Neural cell (in vitro differentiated cells): Measurements from ENCODE around the gene BRSK2. TPM values are rescaled to one million over a fixed set of nuclear protein-coding genes. Genes with fewer than 3 reads are reported as not detected.

Experiments used
- H2AFZ ChIP-seq: fragments of 200-600, 300-800 bp; sonication (generic), shearing (Covaris generic); 2 replicates; pipeline ENCODE4 v1.6.0; 2014; ENCODE audit warnings: low read depth, mild to moderate bottlenecking, antibody characterized with exemption, low read length, moderate library complexity
- H3F3A ChIP-seq: fragments of 200-600 bp; shearing (Covaris generic); 2 replicates; pipeline ENCODE4 v1.6.1; 2016; ENCODE audit warnings: mild to moderate bottlenecking, moderate library complexity, mixed read lengths, antibody characterized with exemption, low read length; ENCODE audit not compliant: insufficient read depth, poor library complexity, severe bottlenecking
- H3K27ac ChIP-seq: fragments of 200-600, 300-800 bp; sonication (generic), shearing (Covaris generic); 2 replicates; pipeline ENCODE4 v1.5.1; 2014; ENCODE audit warnings: mild to moderate bottlenecking, low read length, moderate library complexity
- H3K27me3 ChIP-seq: fragments of 300-800, 200-600 bp; sonication (generic), shearing (Covaris generic); 2 replicates; pipeline ENCODE4 v1.6.0; 2014; ENCODE audit warnings: mild to moderate bottlenecking, low read depth, low read length, moderate library complexity; ENCODE audit not compliant: insufficient read depth
- H3K36me3 ChIP-seq: fragments of 300-800, 200-600 bp; sonication (generic), shearing (Covaris generic); 2 replicates; pipeline ENCODE4 v1.5.1; 2014; ENCODE audit warnings: mild to moderate bottlenecking, antibody characterized with exemption, low read length, moderate library complexity; ENCODE audit not compliant: insufficient read depth
- H3K4me2 ChIP-seq: fragments of 300-800, 200-600 bp; sonication (generic), shearing (Covaris generic); 2 replicates; pipeline ENCODE4 v1.6.0; 2014; ENCODE audit warnings: mild to moderate bottlenecking, low read length
- H3K4me3 ChIP-seq: fragments of 300-800, 200-600 bp; sonication (generic), shearing (Covaris generic); 2 replicates; pipeline ENCODE4 v1.5.1; 2014; ENCODE audit warnings: mild to moderate bottlenecking, low read length, moderate library complexity
- H3K79me2 ChIP-seq: fragments of 200-600 bp; shearing (Covaris generic); replicated peaks from 2 replicates; pipeline ENCODE4 v1.6.0; 2014; ENCODE audit warnings: mild to moderate bottlenecking, low read length, moderate library complexity; ENCODE audit not compliant: insufficient read depth
- H3K9ac ChIP-seq: fragments of 300-800, 200-600 bp; sonication (generic), shearing (Covaris generic); 2 replicates; pipeline ENCODE4 v1.6.1; 2016; ENCODE audit warnings: mild to moderate bottlenecking, low read length, mixed read lengths
- H3K9me2 ChIP-seq: fragments of 200-600 bp; shearing (Covaris generic); 2 replicates; pipeline ENCODE4 v1.6.1; 2016; ENCODE audit warnings: mild to moderate bottlenecking, low read length, mixed read lengths; ENCODE audit not compliant: insufficient read depth
- H3K9me3 ChIP-seq: fragments of 200-600, 300-800 bp; sonication (generic), shearing (Covaris generic); 2 replicates; pipeline ENCODE4 v1.6.1; 2016; ENCODE audit warnings: mild to moderate bottlenecking, mixed run types, low read length, moderate library complexity, mixed read lengths
- H4K20me1 ChIP-seq: fragments of 200-600 bp; shearing (Covaris generic); 2 replicates; pipeline ENCODE4 v1.6.1; 2016; ENCODE audit warnings: mild to moderate bottlenecking, mixed run types; ENCODE audit not compliant: insufficient read depth
- EP300 ChIP-seq: fragments of 450-650 bp; conservative IDR thresholded peaks from 2 replicates; pipeline ENCODE4 v1.6.1; 2014; ENCODE audit warnings: antibody characterized with exemption, mild to moderate bottlenecking, moderate library complexity; ENCODE audit not compliant: poor library complexity, severe bottlenecking
- EZH2 ChIP-seq: fragments of 200-600, 300-800 bp; shearing (Covaris generic), sonication (generic); IDR thresholded peaks from 2 replicates; pipeline ENCODE4 v1.6.1; 2014; ENCODE audit warnings: antibody characterized with exemption, low read length, borderline replicate concordance, mild to moderate bottlenecking; ENCODE audit not compliant: insufficient read depth, poor library complexity, severe bottlenecking
- MXI1 ChIP-seq: fragments of 450-650 bp; conservative IDR thresholded peaks from 2 replicates; pipeline ENCODE4 v1.6.1; 2014; ENCODE audit warnings: antibody characterized with exemption, mild to moderate bottlenecking; ENCODE audit not compliant: poor library complexity, severe bottlenecking
- POLR2AphosphoS5 ChIP-seq: IDR thresholded peaks from 2 replicates; pipeline ENCODE4 v1.6.1; 2012
- RAD21 ChIP-seq: fragments of 450-650 bp; conservative IDR thresholded peaks from 2 replicates; pipeline ENCODE4 v1.6.1; 2014; ENCODE audit warnings: antibody characterized with exemption, mild to moderate bottlenecking, moderate library complexity
- REST ChIP-seq: IDR thresholded peaks from 2 replicates; pipeline ENCODE4 v1.6.1; 2012; ENCODE audit warnings: borderline replicate concordance
- SMC3 ChIP-seq: fragments of 450-650 bp; conservative IDR thresholded peaks from 2 replicates; pipeline ENCODE4 v1.6.1; 2014; ENCODE audit warnings: antibody characterized with exemption, mild to moderate bottlenecking, moderate library complexity; ENCODE audit not compliant: poor library complexity
- TAF1 ChIP-seq: IDR thresholded peaks from 2 replicates; pipeline ENCODE4 v1.6.1; 2012; ENCODE audit warnings: low read depth
- polyA plus RNA-seq: library from polyadenylated mRNA; depleted of rRNA; stranded (reverse); fragments of >200 nt; gene quantifications from 2 replicates; pipeline ENCODE4 v1.2.3, GENCODE V29; 2014
- TF ChIP-seq, protein P1 (sequence below): fragments of 450-650 bp; IDR thresholded peaks from 2 replicates; pipeline ENCODE4 v1.5.1; 2014; ENCODE audit warnings: antibody characterized with exemption, mild to moderate bottlenecking, moderate library complexity; ENCODE audit not compliant: poor library complexity, severe bottlenecking

The BRSK2 gene
- polyA plus RNA-seq, 1 donor from 2014 or later = 47.5 TPM

DNA sequence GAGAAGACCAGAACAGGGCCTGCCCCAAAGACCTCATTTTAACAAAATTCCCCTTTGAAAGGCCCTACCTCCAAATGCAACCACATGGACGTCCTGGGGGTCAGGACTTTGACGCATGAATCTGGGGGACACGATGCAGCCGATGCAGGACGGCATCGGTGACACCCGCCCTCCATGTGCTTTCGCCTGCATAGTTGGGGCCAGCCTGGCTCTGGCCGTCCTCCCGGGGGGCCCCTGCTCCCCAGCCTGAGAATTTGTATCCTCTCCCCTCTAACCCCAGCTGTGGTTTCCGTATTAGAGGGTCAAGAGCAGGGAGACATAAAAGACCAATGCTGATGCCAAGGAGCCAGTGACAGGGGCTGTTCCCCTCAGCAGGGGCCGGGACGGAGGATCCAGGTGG, 18.4 kb upstream of the BRSK2 start:
- H3K9ac ChIP-seq = no peak overlapping the region
- H3F3A ChIP-seq = no peaks in the 10 kb centered on the region
- H2AFZ ChIP-seq = no peak overlapping the region
- no peaks in the 10 kb centered on the region for H3K79me2 ChIP-seq
- no peak overlapping the region for H3K4me2 ChIP-seq
- H3K9me2 ChIP-seq = no peaks in the 10 kb centered on the region
- TF ChIP-seq MXI1 (no peak), REST (no peak), EP300 (no peak), EZH2 (no peak), POLR2AphosphoS5 (no peak), SMC3 (no peak), RAD21 (no peak), TAF1 (no peak)
- TF ChIP-seq, protein P1, sequence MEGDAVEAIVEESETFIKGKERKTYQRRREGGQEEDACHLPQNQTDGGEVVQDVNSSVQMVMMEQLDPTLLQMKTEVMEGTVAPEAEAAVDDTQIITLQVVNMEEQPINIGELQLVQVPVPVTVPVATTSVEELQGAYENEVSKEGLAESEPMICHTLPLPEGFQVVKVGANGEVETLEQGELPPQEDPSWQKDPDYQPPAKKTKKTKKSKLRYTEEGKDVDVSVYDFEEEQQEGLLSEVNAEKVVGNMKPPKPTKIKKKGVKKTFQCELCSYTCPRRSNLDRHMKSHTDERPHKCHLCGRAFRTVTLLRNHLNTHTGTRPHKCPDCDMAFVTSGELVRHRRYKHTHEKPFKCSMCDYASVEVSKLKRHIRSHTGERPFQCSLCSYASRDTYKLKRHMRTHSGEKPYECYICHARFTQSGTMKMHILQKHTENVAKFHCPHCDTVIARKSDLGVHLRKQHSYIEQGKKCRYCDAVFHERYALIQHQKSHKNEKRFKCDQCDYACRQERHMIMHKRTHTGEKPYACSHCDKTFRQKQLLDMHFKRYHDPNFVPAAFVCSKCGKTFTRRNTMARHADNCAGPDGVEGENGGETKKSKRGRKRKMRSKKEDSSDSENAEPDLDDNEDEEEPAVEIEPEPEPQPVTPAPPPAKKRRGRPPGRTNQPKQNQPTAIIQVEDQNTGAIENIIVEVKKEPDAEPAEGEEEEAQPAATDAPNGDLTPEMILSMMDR = no peak
- H3K9me3 ChIP-seq = no peaks in the 10 kb centered on the region
- no peaks in the 10 kb centered on the region for H3K27me3 ChIP-seq
- H4K20me1 ChIP-seq = no peaks in the 10 kb centered on the region
- H3K27ac ChIP-seq = no peak overlapping the region
- no peak overlapping the region for H3K4me3 ChIP-seq
- H3K36me3 ChIP-seq = no peaks in the 10 kb centered on the region

- Histone ChIP-seq H2AFZ (no peak overlapping the region), H3K4me2 (no peak overlapping the region), H3K36me3 (no peaks in the 10 kb centered on the region), H3K9me3 (no peaks in the 10 kb centered on the region), H3K27me3 (no peaks in the 10 kb centered on the region), H4K20me1 (no peaks in the 10 kb centered on the region), H3K9ac (no peak overlapping the region), H3K4me3 (no peak overlapping the region), H3F3A (no peaks in the 10 kb centered on the region), H3K27ac (no peak overlapping the region), H3K9me2 (no peaks in the 10 kb centered on the region), H3K79me2 (no peaks in the 10 kb centered on the region)
- TF ChIP-seq REST = no peak
- TF ChIP-seq, protein P1 = no peak
- TF ChIP-seq MXI1 = no peak
- no peak for TF ChIP-seq EZH2
- TF ChIP-seq EP300 = no peak
- no peak for TF ChIP-seq SMC3
- TF ChIP-seq RAD21 = no peak
- no peak for TF ChIP-seq POLR2AphosphoS5
- no peak for TF ChIP-seq TAF1
These were observed 17.8 kb upstream of the BRSK2 start for GRCh38 chr11:1371836-1372465.
